Stimulated activated CD4-positive, alpha-beta T cell treated with anti-CD3 and anti-CD28 coated beads, TNF-alpha, amount 100 ng/mL, for 4 hours (primary cell): ENCODE results near the gene HMCN2.
"Not testable (repeated sequence)": the region's sequence is repeated elsewhere in the genome, so short reads cannot be mapped to it uniquely, and the experiment has no call there.

Experiments used
- DNase-seq, 3 experiments: peaks; one replicate each; pipeline ENCODE4 v3.0.0-alpha.2; 2020; ENCODE audit warnings: low read depth in 3 of 3

The HMCN2 gene

GRCh38 chr9:130240410-130241197 is 25.0 kb upstream of the HMCN2 start:
- DNase-seq: no peak

- no peak for DNase-seq
Measured at GRCh38 chr9:130241198-130241535, 24.4 kb upstream of the HMCN2 start.

DNA sequence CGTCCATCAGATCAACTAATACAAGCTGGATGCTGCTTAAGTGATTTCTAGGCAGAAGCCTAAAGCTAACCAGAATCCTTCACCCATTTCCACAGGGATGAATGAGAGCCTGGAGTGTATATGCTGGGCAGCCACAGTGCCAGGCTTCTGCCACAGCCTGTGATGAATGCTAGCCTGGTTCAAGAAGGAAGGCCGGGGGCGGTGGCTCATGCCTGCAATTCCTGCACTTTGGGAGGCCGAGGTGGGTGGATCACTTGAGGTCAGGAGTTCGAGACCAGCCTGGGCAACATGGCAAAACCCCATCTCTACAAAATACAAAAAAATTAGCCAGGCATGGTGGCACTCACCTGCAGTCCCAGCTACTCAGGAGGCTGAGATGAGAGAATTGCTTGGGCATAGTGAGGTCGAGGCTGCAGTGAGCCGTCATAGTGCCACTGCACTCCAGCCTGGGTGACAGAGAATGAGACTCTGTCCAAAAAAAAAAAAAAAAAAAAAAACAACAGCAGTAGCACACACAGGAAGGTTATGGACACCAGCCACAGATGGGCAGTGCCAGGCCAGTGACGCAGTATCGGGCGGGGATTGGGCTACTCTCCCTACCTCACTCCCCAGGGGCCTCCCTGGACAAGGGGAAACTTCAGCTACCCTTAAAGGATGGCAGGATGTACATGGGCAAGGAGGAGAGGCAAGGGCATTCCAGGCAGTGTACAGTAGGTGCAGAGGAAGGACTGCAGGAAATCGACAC is 23.1 kb upstream of the HMCN2 start:
- no peak for DNase-seq

DNA sequence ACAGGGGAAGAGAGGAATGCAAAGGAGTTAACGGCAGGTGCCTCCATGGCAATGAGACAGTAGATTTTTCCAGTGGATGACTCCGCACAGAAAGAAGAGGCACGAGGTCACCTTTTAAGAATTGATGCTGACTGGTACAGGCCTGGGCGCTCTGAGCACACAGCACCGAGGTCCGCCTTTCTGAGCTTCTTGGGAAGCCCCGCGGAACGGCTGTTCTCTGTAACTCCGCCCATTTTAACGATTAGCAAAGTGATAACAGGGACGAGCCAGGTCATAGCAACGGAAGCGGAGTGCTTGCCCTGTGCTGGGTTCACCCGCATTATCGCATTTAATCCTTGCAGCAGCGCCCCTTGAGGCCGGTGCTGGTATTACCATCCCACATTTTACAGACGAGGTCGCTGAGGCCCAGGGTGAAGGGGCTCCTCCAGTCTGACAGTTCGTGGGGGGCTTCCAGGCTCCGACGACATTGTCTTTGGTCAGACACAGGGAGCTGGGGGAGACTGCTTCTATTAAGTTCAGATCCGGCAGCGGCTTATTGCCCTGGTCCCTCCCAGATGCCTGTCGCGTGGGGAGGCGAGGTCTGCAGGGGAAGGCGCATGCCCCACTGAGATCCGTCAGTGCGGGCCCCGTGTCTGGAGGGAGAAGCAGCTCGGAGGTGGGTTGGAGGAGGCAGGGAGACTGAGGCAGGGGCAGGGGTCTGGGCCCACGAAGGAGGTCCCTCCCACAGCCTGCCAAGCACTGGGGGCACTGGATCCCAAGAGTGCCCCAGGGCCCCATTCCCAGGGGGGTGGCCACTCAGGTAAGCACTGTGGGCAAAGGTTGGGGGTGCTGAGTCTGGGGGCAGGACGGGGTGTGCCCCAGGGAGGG is 22.3 kb upstream of the HMCN2 start:
- peak; percentile 62 to 71 (median 68) for DNase-seq

DNA sequence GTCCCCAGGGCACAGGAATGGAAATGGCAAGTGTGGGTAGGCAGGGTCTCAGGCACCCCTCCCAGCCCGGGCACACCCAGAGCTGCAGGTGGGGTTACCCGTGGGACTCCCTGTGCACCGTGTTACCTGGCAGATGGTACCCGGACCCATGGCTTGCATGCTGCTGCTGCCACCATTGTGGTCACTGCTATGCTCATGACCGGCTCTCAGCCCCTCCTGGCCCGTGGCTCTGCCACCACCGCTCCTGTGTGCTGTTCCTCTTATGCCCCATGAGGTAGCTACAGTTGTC is 21.7 kb upstream of the HMCN2 start:
- DNase-seq: no peak

- no peak for DNase-seq
Measured at GRCh38 chr9:130244548-130245165, 20.9 kb upstream of the HMCN2 start.

DNA sequence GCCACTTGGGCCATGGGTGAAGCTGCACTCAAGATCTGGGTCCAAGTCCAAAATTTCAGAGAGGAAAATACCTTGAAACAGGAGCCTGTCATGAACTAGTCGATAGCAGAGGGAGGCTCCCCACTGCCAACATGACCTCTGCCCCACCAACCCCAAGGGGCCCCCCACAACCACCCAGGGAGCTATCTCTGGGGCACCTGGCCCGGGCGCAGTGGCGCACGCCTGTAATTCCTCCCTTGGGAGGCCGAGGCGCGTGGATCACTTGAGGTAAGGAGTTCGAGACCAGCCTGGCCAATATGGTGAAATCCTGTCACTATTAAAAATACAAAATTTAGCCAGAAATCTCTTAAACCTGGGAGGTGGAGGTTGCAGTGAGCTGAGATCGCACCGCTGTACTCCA is 20.1 kb upstream of the HMCN2 start:
- DNase-seq: no peak

- DNase-seq: no peak
Measured at GRCh38 chr9:130246126-130246525, 19.4 kb upstream of the HMCN2 start.

DNA sequence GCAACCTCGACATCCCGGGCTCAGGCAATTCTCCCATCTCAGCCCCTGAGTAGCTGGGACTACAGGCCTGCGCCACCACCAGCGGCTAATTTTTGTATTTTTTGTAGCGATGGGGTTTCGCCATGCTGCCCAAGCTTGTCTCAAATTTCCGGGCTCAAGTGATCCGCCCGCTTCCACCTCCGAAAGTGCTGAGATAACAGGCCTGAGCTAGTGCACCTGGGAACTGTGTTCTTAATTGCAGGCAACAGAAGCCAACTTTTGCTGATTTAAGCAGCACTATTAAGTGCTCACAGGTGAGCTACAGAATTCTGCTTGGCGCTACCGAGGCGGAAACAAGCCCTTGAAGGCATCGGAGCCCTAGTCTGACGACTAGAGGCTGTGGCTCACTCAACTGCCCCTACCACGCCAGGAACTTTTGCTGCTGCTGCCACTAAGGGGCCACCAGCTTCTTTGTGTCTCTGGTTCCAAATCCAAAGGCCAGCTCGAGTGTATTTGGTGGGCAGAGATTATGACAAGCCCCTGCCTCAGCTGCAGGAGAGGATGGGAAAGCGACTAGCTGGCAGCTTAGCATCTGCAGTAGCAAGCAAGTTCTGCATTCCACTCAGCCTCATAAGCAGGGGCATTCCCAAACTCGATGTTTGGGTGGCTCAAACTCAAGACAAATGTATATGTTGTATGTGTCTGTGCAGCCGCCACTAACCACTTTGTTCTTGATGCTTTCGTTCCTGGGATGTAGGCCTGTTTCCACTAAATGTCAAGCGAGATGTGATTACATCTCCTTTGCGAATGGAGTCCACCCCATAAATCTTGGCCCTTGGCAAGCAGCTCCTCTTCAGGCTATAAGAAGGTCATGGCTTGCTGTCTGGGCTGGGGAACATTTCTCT is 10.6 kb upstream of the HMCN2 start:
- DNase-seq: no peak

- DNase-seq: no peak
Measured at GRCh38 chr9:130255631-130256134, 9.9 kb upstream of the HMCN2 start.

GRCh38 chr9:130256644-130257043 is 8.9 kb upstream of the HMCN2 start:
- DNase-seq: no peak

- DNase-seq: not testable (repeated sequence)
Measured at GRCh38 chr9:130258137-130258536, 7.4 kb upstream of the HMCN2 start.

- no peak for DNase-seq
Measured at GRCh38 chr9:130259044-130259443, 6.5 kb upstream of the HMCN2 start.

DNA sequence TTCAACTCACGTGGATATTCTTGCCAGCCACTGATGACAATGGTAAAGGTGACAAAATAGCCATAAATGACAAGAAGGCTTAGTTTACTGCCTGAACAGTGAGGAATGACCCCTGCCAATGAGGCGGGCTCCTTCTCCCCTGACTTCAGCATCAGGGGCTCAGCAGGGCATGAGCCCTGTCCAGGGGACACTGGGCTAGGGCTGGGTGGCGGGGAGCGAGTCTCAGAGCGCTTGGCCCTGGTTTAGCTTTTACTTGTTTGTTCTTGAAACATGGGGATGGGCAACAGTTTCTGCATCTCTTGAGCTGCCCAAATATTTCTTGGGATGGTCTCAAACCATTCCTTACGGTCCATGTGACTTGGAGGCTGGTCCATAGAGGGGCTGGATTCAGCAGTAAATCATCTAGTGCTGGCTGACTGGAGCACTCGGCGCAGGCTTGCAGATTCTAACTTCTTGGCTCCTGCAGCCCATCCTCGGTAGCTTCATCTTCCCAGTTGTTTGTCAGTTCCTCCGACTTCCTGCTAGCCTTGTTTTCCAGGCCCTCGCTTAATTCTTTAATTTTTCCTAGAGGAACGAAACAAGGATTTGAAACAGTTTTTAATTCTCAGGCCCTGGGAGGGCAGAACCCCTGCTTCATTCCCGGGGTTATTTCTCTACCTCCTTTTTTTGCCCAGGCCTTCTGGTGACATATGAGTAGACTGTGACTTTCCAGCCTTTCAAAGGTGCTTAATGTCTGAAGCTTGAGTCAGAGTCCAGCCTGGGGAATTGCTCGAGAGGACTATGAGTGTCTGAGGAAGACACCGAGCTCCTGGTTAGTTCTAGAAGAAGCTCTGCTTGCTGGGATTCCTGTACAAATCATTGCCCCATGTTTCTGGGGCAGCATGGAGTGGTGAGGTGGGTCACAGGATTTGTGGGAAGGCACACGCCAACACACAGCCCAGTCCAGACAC is 4.5 kb upstream of the HMCN2 start:
- no peak for DNase-seq

DNA sequence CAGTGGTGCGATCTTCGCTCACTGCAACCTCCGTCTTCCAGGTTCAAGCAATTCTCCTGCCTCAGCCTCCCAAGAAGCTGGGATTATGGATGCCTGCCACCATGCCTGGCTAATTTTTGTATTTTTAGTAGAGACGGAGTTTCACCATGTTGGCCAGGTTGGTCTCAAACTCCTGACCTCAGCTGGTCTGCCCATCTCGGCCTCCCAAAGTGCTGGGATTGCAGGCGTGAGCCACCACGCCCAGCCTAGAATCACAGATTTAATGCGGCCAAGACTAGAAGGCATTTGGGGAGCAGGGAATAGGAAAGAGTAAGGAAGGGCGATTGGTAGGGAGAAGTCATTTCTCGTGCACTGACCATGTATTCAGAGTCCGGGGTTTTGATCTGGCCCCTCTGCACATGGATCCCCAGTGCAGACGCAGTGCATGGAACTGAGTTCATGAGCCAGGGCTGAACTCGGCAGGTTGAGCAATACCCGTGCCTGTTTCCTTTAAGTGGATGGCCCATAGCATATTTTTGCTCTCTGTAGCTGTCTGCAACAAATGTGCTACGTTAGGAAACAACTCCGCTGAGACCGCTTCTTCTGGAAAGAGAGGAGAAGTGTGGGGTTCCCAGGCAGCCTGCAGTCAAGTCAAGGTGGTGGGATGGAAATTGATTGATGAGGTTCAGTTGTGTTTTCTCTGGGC is 3.4 kb upstream of the HMCN2 start:
- no peak for DNase-seq

GRCh38 chr9:130262771-130263170 is 2.8 kb upstream of the HMCN2 start:
- no peak for DNase-seq

GRCh38 chr9:130263601-130264413 is 1.8 kb upstream of the HMCN2 start:
- no peak for DNase-seq
